H1 (cell line): Measurements from ENCODE around the gene DNAJC2. TPM values are rescaled to one million over a fixed set of nuclear protein-coding genes. Genes with fewer than 3 reads are reported as not detected.

Source experiments
- CTCF ChIA-PET: fragments of 300-600 bp; sonication (Branson Sonifier 250); formaldehyde crosslinking; loops from one replicate; lab custom pipeline; 2021; ENCODE audit not compliant: partially characterized antibody; lab: Charles Lee
- POLR2A ChIA-PET: fragments of 300-600 bp; sonication (Branson Sonifier 250); formaldehyde crosslinking; loops from one replicate; lab custom pipeline; 2021; ENCODE audit warnings: inconsistent platforms; ENCODE audit not compliant: partially characterized antibody; lab: Charles Lee
- DNase-seq, 2 experiments: peaks; one replicate each; pipeline versions ENCODE4 v3.0.0 to v3.0.0-alpha.2; 2010 to 2022; ENCODE audit warnings: low spot score in 2 of 2, low read depth in 1 of 2, mixed read lengths in 1 of 2
- FAIRE-seq: peaks from 2 replicates; lab custom pipeline; 2011; peaks lifted over from hg19 to GRCh38; lab: Jason Lieb, UNC
- H2AFZ ChIP-seq: 2 replicates; pipeline ENCODE4 v1.8.1; 2012; ENCODE audit warnings: low read length, inconsistent platforms
- H2AK5ac ChIP-seq: 2 replicates; pipeline ENCODE4 v1.6.1; 2013; ENCODE audit warnings: low read depth, low read length
- H2BK120ac ChIP-seq: replicated peaks from 2 replicates; pipeline ENCODE3; 2013; ENCODE audit warnings: low read depth, low read length, inconsistent platforms
- H2BK12ac ChIP-seq: 2 replicates; pipeline ENCODE4 v1.6.1; 2013; ENCODE audit warnings: low read depth, low read length
- H2BK15ac ChIP-seq: 2 replicates; pipeline ENCODE4 v1.6.1; 2013; ENCODE audit warnings: low read length
- H2BK20ac ChIP-seq: 2 replicates; pipeline ENCODE4 v1.6.1; 2013; ENCODE audit warnings: low read length
- H2BK5ac ChIP-seq: 2 replicates; pipeline ENCODE4 v1.6.1; 2013; ENCODE audit warnings: low read depth, low read length
- H3K14ac ChIP-seq: 2 replicates; pipeline ENCODE4 v1.6.1; 2013; ENCODE audit warnings: inconsistent platforms; ENCODE audit not compliant: insufficient read length
- H3K18ac ChIP-seq: 2 replicates; pipeline ENCODE4 v1.6.1; 2013; ENCODE audit warnings: low read length; ENCODE audit errors: extremely low read depth
- H3K23ac ChIP-seq: 2 replicates; pipeline ENCODE4 v1.6.1; 2013; ENCODE audit warnings: inconsistent platforms; ENCODE audit not compliant: insufficient read length
- H3K23me2 ChIP-seq: 2 replicates; pipeline ENCODE4 v1.6.1; 2013; ENCODE audit warnings: low read depth, low read length
- H3K27ac ChIP-seq: 2 replicates; pipeline ENCODE4 v1.6.1; 2011; ENCODE audit warnings: low read depth, low read length, inconsistent platforms
- H3K27me3 ChIP-seq, 4 experiments: replicated peaks in 1 of 4; 1 replicate in 1 of 4; 2 replicates in 3 of 4; pipeline versions ENCODE4 v1.6.1 to v1.8.1; 2011 to 2013; ENCODE audit warnings: low read length in 3 of 4, mild to moderate bottlenecking in 3 of 4, inconsistent platforms in 2 of 4, mixed read lengths in 2 of 4, moderate library complexity in 1 of 4; ENCODE audit not compliant: control insufficient read depth in 3 of 4, insufficient read depth in 3 of 4; ENCODE audit errors: extremely low read depth in 1 of 4
- H3K36me3 ChIP-seq, 4 experiments: 2 replicates each; pipeline versions ENCODE4 v1.6.1 to v1.8.1; 2011 to 2013; ENCODE audit warnings: mild to moderate bottlenecking in 4 of 4, low read length in 3 of 4, moderate library complexity in 2 of 4, control low read depth in 1 of 4, inconsistent platforms in 1 of 4; ENCODE audit not compliant: insufficient read depth in 4 of 4, control insufficient read depth in 2 of 4
- H3K4ac ChIP-seq: replicated peaks from 2 replicates; pipeline ENCODE3; 2013; ENCODE audit warnings: low read length, low read depth, mixed read lengths, inconsistent platforms; ENCODE audit not compliant: insufficient read length
- H3K4me1 ChIP-seq, 4 experiments: replicated peaks in 1 of 4; 1 replicate in 1 of 4; 2 replicates in 3 of 4; pipeline versions ENCODE4 v1.6.1 to v1.8.1; 2011 to 2013; ENCODE audit warnings: low read length in 3 of 4, inconsistent platforms in 2 of 4, mixed read lengths in 1 of 4; ENCODE audit not compliant: insufficient read depth in 4 of 4, control insufficient read depth in 3 of 4
- H3K4me2 ChIP-seq, 2 experiments: 2 replicates each; pipeline versions ENCODE4 v1.6.1 to v1.8.1; 2011 to 2013; ENCODE audit warnings: low read depth in 2 of 2, low read length in 2 of 2, control low read depth in 1 of 2, inconsistent platforms in 1 of 2, mild to moderate bottlenecking in 1 of 2; ENCODE audit not compliant: insufficient read depth in 1 of 2
- H3K4me3 ChIP-seq, 4 experiments: fragments of 200-600, 300-600 bp in 1 of 4; sonication (generic), shearing (Covaris generic), sonication (Bioruptor Twin) in 1 of 4; 2 replicates each; pipeline versions ENCODE4 v1.5.1 to v1.8.1; 2011 to 2016; ENCODE audit warnings: low read length in 4 of 4, low read depth in 3 of 4, control low read depth in 2 of 4, inconsistent platforms in 2 of 4, mild to moderate bottlenecking in 2 of 4, mixed read lengths in 1 of 4, moderate library complexity in 1 of 4; ENCODE audit not compliant: insufficient read depth in 2 of 4; ENCODE audit errors: extremely low read depth in 1 of 4
- H3K56ac ChIP-seq: replicated peaks from 2 replicates; pipeline ENCODE3; 2013; ENCODE audit warnings: low read depth, mild to moderate bottlenecking, mixed read lengths, low read length, inconsistent platforms; ENCODE audit not compliant: insufficient read length
- H3K79me1 ChIP-seq: 2 replicates; pipeline ENCODE4 v1.6.1; 2013; ENCODE audit warnings: low read depth, low read length, control low read depth
- H3K79me2 ChIP-seq, 2 experiments: 2 replicates each; pipeline versions ENCODE4 v1.6.1 to v1.8.1; 2012 to 2013; ENCODE audit warnings: low read length in 2 of 2, mild to moderate bottlenecking in 2 of 2, inconsistent platforms in 1 of 2; ENCODE audit not compliant: insufficient read depth in 2 of 2, control insufficient read depth in 1 of 2
- H3K9ac ChIP-seq, 4 experiments: replicated peaks in 1 of 4; 1 replicate in 1 of 4; 2 replicates in 3 of 4; pipeline versions ENCODE4 v1.6.1 to v1.8.1; 2011 to 2013; ENCODE audit warnings: low read depth in 3 of 4, low read length in 3 of 4, control low read depth in 2 of 4, mild to moderate bottlenecking in 2 of 4, moderate library complexity in 2 of 4, inconsistent platforms in 1 of 4; ENCODE audit errors: extremely low read depth in 1 of 4
- H3K9me3 ChIP-seq, 2 experiments: 2 replicates each; pipeline versions ENCODE4 v1.6.1 to v1.8.1; 2012 to 2013; ENCODE audit warnings: mild to moderate bottlenecking in 2 of 2, moderate library complexity in 2 of 2, control low read depth in 1 of 2, inconsistent platforms in 1 of 2, low read depth in 1 of 2, low read length in 1 of 2, mixed read lengths in 1 of 2; ENCODE audit not compliant: insufficient read depth in 2 of 2
- H4K20me1 ChIP-seq, 2 experiments: replicated peaks in 1 of 2; 2 replicates each; pipeline versions ENCODE3 to v1.8.1; 2011 to 2013; ENCODE audit warnings: inconsistent platforms in 2 of 2, low read length in 2 of 2, mild to moderate bottlenecking in 1 of 2; ENCODE audit not compliant: insufficient read depth in 2 of 2, control insufficient read depth in 1 of 2
- H4K5ac ChIP-seq: 2 replicates; pipeline ENCODE4 v1.6.1; 2013; ENCODE audit warnings: low read length, low read depth, mixed read lengths, inconsistent platforms; ENCODE audit not compliant: insufficient read length
- H4K8ac ChIP-seq: 2 replicates; pipeline ENCODE4 v1.8.0; 2013; ENCODE audit warnings: mild to moderate bottlenecking, moderate library complexity, low read length, inconsistent platforms; ENCODE audit not compliant: insufficient read depth; ENCODE audit errors: extremely low read depth
- H4K91ac ChIP-seq: replicated peaks from 2 replicates; pipeline ENCODE3; 2013; ENCODE audit warnings: low read length, mixed read lengths, inconsistent platforms; ENCODE audit not compliant: insufficient read length
- CHD1 ChIP-seq: IDR thresholded peaks from 2 replicates; pipeline ENCODE4 v1.6.1; 2012; ENCODE audit warnings: low read depth, low read length, improper control_type of control experiment
- CTCF ChIP-seq, 3 experiments: IDR thresholded peaks; 1 replicate in 2 of 3; 2 replicates in 1 of 3; pipeline versions ENCODE4 v1.5.1 to v1.6.1; 2011; ENCODE audit warnings: low read length in 3 of 3, mild to moderate bottlenecking in 3 of 3, inconsistent platforms in 2 of 3, low read depth in 1 of 3, moderate library complexity in 1 of 3; ENCODE audit not compliant: insufficient read depth in 1 of 3; ENCODE audit errors: control extremely low read depth in 1 of 3
- E2F6 ChIP-seq: IDR thresholded peaks from 2 replicates; pipeline ENCODE4 v1.6.1; 2012; ENCODE audit warnings: inconsistent platforms
- JUN ChIP-seq: IDR thresholded peaks from 2 replicates; pipeline ENCODE4 v1.6.1; 2011; ENCODE audit warnings: low read depth, mild to moderate bottlenecking, improper control_type of control experiment, low read length
- NANOG ChIP-seq: IDR thresholded peaks from 2 replicates; pipeline ENCODE4 v1.6.1; 2011; ENCODE audit warnings: low read length, low read depth, mild to moderate bottlenecking, inconsistent platforms; ENCODE audit not compliant: insufficient read depth, poor library complexity, severe bottlenecking
- RNF2 ChIP-seq: fragments of 200-900, 300-1000 bp; sonication (generic); IDR thresholded peaks from 2 replicates; pipeline ENCODE4 v1.7.1; 2016; ENCODE audit warnings: borderline replicate concordance, low read depth, mild to moderate bottlenecking, antibody characterized with exemption, low read length; ENCODE audit not compliant: poor library complexity, severe bottlenecking; ENCODE audit errors: missing control alignments
- TAF7 ChIP-seq: optimal IDR thresholded peaks from 2 replicates; pipeline ENCODE3; 2011; ENCODE audit warnings: low read depth, mild to moderate bottlenecking, inconsistent platforms, low read length, moderate library complexity, borderline replicate concordance
- TCF12 ChIP-seq: IDR thresholded peaks from 2 replicates; pipeline ENCODE4 v1.6.1; 2011; ENCODE audit warnings: low read depth, mild to moderate bottlenecking, low read length
- WGBS, 2 experiments: shearing (Covaris generic) in 1 of 2; methylation state at CpG; one replicate each; pipeline versions ENCODE4 v1.1.6 to v1.1.7; 2013 to 2015; ENCODE audit warnings: low lambda C conversion rate in 2 of 2, mixed read lengths in 2 of 2, inconsistent platforms in 1 of 2, low coverage in 1 of 2, missing lambda C conversion rate in 1 of 2; ENCODE audit not compliant: insufficient replicate concordance in 2 of 2, insufficient coverage in 1 of 2, insufficient read length in 1 of 2; ENCODE audit errors: extremely low coverage in 1 of 2, missing lambda C conversion rate in 1 of 2; 5-methylcytosine and 5-hydroxymethylcytosine counted together
- polyA plus RNA-seq, 7 experiments: library from polyadenylated mRNA; depleted of rRNA in 3 of 7; stranded (reverse) in 5 of 7; unstranded in 2 of 7; fragments of >200 nt in 5 of 7; fragments of 200-250 nt in 2 of 7; gene quantifications; 1 replicate in 5 of 7; 2 replicates in 1 of 7; 4 replicates in 1 of 7; pipeline versions ENCODE4 v1.2.1 to v1.2.3, GENCODE V29; 2011 to 2013; ENCODE audit warnings: missing spikeins in 2 of 7, mixed read lengths in 2 of 7
- total RNA-seq: library from RNA; stranded (reverse); fragmentation: NEBNext Ultra II Directional; extraction: Animal tissue kit (Norgen Biotek cat#: 25700); gene quantifications from 2 replicates; pipeline ENCODE4 v1.2.1, GENCODE V29; 2021

Gene DNAJC2
- total and polyA plus RNA-seq, 2 of the 8 experiments (the other 6 are each of a cell fraction or from before 2014, with no cell fraction given), result 9.8 to 42.2 TPM

GRCh38 chr7:103307503-103308231 is 36.9 kb downstream of the DNAJC2 start:
- Histone ChIP-seq H3K23me2 (no peaks in the 10 kb centered on the region), H2BK120ac (no peak overlapping the region), H3K18ac (no peak overlapping the region), H4K8ac (no peak overlapping the region), H3K4me3 (no peak overlapping the region), H2AFZ (no peak overlapping the region), H3K14ac (no peak overlapping the region), H3K79me2 (no peaks in the 10 kb centered on the region), H2AK5ac (no peak overlapping the region), H2BK20ac (no peak overlapping the region), H3K9me3 (no peaks in the 10 kb centered on the region), H3K56ac (no peak overlapping the region), H4K5ac (no peak overlapping the region), H3K36me3 (peaks cover 22 to 95% (median 59%) of the 10 kb centered on the region in 4 experiments), H3K27me3 (no peaks in the 10 kb centered on the region), H4K91ac (no peak overlapping the region), H3K4ac (no peak overlapping the region), H2BK15ac (no peak overlapping the region), H2BK5ac (no peak overlapping the region), H4K20me1 (peaks cover 2 to 4% of the 10 kb centered on the region in 2 experiments), H3K9ac (no peak overlapping the region), H3K79me1 (no peaks in the 10 kb centered on the region), H2BK12ac (no peak overlapping the region), H3K4me1 (no peaks in the 10 kb centered on the region), H3K23ac (no peak overlapping the region), H3K27ac (no peak overlapping the region), H3K4me2 (no peak overlapping the region)
- DNase-seq (no peak), FAIRE-seq (no peak)
- ChIA-PET CTCF (interaction anchor here (0.6 to 1.3 kb wide), 4 partner anchors 9 to 1662 kb away, joined by 3 to 5 read pairs (median 4); partner anchors contain the start of gene PMPCB), POLR2A (interaction anchor here (1.1 to 3.5 kb wide), 4 partner anchors 10 to 32 kb away, joined by 3 to 9 read pairs (median 4); partner anchors contain the start of gene PMPCB)
- WGBS, 2 experiments, result 92% methylated on average over 3 of the region's 3 CpGs; no CpG with 5 or more reads in 1 of the 2 experiments
- TF ChIP-seq NANOG (no peak), RNF2 (no peak), TCF12 (no peak), CTCF (IDR thresholded peaks at IDR 0.05; ENCODE audit: control extremely low read depth in 1 of 3, insufficient read depth in 1 of 3, low read depth in 1 of 3, low read length in 3 of 3) (no peak), TAF7 (no peak), CHD1 (no peak), E2F6 (no peak), JUN (no peak)
